GM10266 (cell line): Measurements from ENCODE around the gene TENM4.

ENCODE experiments used
- DNase-seq: peaks from one replicate; pipeline ENCODE4 v3.0.0; 2012; ENCODE audit errors: extremely low spot score
- TF ChIP-seq, protein P1 (sequence below): IDR thresholded peaks from 2 replicates; pipeline ENCODE4 v1.5.1; 2012; ENCODE audit warnings: mild to moderate bottlenecking, low read depth; ENCODE audit not compliant: control insufficient read depth, insufficient read depth; ENCODE audit errors: missing control alignments

TENM4 gene

DNA sequence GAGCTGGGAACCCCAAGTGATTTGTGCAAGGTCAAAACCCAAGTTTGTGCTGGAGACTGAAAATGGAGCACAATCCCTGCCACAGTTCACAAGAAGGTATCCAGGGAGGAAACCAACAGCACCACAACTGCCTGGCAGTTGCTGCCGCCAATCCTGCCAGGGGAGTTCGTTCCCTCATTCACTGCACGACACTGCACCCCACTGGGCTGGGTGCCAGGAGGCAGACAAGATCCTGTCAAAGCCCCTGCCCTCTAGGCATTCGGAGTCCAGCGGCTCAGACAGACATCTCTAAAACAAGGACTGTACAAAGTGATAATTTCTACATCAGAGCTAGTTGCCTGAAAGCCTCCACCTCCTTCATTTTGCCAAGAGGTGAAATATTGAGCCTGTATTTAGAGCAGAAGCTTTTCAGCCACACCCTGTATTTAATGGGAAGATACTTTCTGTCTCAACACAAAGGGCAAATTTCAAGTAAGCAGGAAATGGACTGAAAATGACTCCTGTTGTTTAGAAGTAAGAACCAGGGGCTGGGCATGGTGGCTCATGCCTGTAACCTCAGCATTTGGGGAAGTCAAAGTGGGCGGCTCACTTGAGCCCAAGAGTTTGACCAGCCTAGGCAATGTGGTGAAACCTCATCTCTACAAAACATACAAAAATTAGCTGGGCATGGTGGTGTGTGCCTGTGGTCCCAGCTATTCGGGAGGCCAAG is 588.8 kb downstream of the TENM4 start:
- TF ChIP-seq, protein P1, sequence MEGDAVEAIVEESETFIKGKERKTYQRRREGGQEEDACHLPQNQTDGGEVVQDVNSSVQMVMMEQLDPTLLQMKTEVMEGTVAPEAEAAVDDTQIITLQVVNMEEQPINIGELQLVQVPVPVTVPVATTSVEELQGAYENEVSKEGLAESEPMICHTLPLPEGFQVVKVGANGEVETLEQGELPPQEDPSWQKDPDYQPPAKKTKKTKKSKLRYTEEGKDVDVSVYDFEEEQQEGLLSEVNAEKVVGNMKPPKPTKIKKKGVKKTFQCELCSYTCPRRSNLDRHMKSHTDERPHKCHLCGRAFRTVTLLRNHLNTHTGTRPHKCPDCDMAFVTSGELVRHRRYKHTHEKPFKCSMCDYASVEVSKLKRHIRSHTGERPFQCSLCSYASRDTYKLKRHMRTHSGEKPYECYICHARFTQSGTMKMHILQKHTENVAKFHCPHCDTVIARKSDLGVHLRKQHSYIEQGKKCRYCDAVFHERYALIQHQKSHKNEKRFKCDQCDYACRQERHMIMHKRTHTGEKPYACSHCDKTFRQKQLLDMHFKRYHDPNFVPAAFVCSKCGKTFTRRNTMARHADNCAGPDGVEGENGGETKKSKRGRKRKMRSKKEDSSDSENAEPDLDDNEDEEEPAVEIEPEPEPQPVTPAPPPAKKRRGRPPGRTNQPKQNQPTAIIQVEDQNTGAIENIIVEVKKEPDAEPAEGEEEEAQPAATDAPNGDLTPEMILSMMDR, result no peak
- DNase-seq, result no peak

DNA sequence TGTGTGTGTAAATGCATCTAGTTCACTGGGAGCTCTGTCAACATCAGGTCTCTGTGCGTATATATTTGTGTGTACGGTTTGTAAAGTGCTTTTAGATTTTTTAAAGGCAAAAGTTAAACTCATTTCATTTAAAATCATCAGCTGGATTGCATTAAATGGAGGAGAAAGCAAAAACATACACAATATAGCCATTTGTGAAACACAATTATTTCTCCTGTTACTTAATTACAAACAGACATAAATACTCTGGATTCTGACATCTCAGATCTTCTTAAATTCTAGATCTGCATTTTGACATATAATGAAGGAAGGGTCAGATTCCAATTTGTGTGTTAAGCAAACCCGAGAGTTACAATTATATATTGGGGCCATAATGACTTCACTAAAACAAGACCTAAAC is 590.8 kb downstream of the TENM4 start:
- TF ChIP-seq, protein P1, result no peak
- DNase-seq, result no peak

DNA sequence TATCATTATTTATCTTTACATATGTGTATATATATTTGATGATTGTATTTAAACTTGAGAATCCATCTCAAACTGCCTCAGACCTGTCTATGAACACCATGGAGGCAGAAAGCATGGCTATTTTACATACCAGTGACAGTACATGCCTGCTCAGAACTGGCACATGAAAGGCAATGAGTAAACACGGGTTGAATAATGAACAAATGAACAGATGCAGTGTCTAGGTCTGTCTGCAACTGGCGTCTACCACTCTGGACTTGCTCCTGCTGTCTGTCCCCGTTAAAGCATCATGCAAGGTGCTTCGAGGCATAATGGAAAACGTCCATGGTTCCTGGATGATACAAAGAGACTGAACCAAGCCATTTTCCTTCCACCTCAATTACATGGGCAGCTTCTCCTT is 594.6 kb downstream of the TENM4 start:
- TF ChIP-seq, protein P1, result no peak
- DNase-seq, result no peak

DNA sequence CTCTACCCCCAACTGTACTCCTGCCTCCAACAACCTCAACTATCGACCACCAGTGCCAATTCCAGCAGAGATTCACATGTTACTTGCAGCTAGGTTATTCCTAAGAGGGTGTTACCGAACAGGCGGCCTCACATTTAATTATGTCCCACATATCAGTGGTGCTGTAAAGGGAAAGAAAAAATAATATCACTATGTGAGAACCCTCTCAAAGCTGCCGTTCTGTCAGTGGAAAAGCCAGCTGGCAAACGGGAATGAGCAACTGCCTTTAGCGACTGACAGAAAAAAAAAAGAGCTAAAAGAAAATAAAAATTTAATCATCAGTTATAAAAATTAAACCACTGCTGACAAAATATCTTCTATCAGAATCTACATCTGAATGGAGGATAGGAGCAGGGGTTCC is 595.3 kb downstream of the TENM4 start:
- DNase-seq, result no peak
- TF ChIP-seq, protein P1, result no peak

DNA sequence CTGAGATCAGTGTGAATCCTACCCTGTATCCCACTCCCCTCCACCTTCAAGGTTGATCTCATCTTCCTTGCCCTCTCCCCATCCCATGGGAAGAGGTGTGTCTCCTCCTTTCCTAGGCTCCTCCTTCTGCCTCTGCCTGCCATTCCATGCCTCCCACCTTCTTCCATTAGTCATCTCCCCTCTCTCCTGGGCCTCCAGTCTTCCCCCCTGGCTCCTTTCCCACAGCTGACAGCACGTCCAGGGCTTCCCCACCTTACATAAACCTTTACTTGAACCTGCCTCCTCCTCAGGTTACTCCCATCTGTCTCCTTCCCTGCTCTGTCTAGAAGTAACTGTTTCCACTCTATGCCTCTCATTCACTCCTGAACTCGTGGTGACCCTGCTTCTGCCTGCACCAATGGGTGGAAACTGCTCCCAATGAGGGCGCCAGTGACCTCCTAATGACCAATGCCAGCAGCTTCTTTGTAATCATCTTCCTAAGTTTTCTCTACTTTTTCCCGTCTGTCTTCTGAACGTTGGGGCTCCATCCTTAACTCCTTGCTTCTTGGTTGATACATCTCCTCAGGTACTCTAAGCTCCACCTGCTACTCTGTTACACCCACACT is 599.3 kb downstream of the TENM4 start:
- TF ChIP-seq, protein P1, result no peak
- DNase-seq, result no peak

DNA sequence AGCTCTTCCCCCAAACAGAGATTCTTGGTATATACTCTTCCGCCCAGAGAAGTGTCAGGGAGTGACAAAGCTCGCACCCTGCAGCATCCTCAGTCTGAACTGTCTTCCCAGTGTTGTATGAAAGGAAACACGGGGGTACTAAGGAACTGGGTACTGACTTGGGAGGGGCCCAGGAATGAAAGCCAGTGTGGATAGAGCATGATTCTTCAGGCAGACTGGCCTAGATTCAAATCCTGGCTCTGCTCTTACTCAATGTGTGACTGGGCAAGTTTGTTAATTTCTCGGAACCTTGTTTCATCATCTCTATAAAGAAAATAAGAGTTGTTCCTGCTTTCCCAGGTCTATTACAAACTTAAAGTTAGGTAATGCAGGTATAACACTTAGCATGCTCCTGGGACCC is 600.2 kb downstream of the TENM4 start:
- DNase-seq, result no peak

DNA sequence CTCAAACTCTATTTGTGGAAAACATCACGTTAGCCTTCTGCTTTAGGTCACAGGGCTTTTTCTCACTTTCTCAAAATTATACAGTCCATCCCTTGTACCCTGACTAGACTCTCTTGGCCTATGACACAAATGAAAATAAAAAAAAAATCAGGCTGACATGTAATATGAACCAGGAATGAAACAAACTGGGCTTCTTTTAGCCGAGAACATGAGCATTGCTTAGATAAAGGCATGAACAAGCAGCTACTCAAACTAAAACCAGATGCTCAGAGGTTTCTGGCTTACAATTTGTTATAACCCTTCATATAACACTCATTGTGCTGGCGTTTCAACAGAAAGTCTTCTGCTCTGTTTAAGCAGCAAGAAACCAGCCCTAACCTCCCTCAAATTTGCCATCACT is 600.6 kb downstream of the TENM4 start:
- TF ChIP-seq, protein P1, result no peak
- DNase-seq, result no peak

More for the DNA sequence above, 600.2 kb downstream of the TENM4 start:
- TF ChIP-seq, protein P1, result no peak
